WTC11 (cell line): ENCODE measurements around the gene UGT2B7. TPM values are rescaled to one million over a fixed set of nuclear protein-coding genes. Genes with fewer than 3 reads are reported as not detected.
"Not testable (repeated sequence)": the region's sequence is repeated elsewhere in the genome, so short reads cannot be mapped to it uniquely, and the experiment has no call there.

Experiments
- ATAC-seq: fragments of 200-7000 bp; cut with Tn5 transposase; 2 replicates; pipeline ENCODE4 v1.10.0; 2021; ENCODE audit warnings: mild to moderate bottlenecking, moderate library complexity
- CTCF ChIA-PET: fragments of 300-600 bp; sonication (Branson Sonifier 250); formaldehyde crosslinking; loops from one replicate; lab custom pipeline; 2021; ENCODE audit warnings: antibody characterized with exemption; lab: Charles Lee
- POLR2A ChIA-PET: fragments of 350-600 bp; sonication (Branson Sonifier 250); formaldehyde crosslinking; loops from one replicate; lab custom pipeline; 2021; ENCODE audit warnings: antibody characterized with exemption; lab: Charles Lee
- DNase-seq: peaks from one replicate; pipeline ENCODE4 v3.0.0; 2021; ENCODE audit warnings: low spot score
- H3K27ac Mint-ChIP-seq: 2 replicates; pipeline ENCODE4 v1.8.0; 2021; ENCODE audit warnings: mixed read lengths
- H3K27me3 Mint-ChIP-seq: 2 replicates; pipeline ENCODE4 v1.8.0; 2021; ENCODE audit warnings: low read depth, mild to moderate bottlenecking, moderate library complexity, mixed read lengths
- H3K36me3 Mint-ChIP-seq: 2 replicates; pipeline ENCODE4 v1.8.0; 2021; ENCODE audit warnings: mixed read lengths
- H3K4me1 Mint-ChIP-seq: 2 replicates; pipeline ENCODE4 v1.8.0; 2022; ENCODE audit warnings: mixed read lengths
- H3K4me3 Mint-ChIP-seq: 2 replicates; pipeline ENCODE4 v1.8.0; 2021; ENCODE audit warnings: mild to moderate bottlenecking, moderate library complexity, mixed read lengths
- H3K9me3 Mint-ChIP-seq: 2 replicates; pipeline ENCODE4 v1.8.0; 2021; ENCODE audit warnings: mixed read lengths
- CBFB ChIP-seq: sonication (generic); formaldehyde crosslinking; IDR thresholded peaks from 2 replicates; pipeline ENCODE4 v1.8.1; 2022; ENCODE audit warnings: mild to moderate bottlenecking, low read depth, missing genetic modification reagents
- JAZF1 ChIP-seq: fragments of 250-450 bp; sonication (Bioruptor Pico); IDR thresholded peaks from 2 replicates; pipeline ENCODE4 v1.9.0; 2021; ENCODE audit warnings: moderate library complexity, mild to moderate bottlenecking, inconsistent platforms
- MXD4 ChIP-seq: fragments of 250-450 bp; sonication (Bioruptor Pico); IDR thresholded peaks from 2 replicates; pipeline ENCODE4 v1.8.0; 2021; ENCODE audit warnings: mild to moderate bottlenecking, moderate library complexity, borderline replicate concordance
- MYBL2 ChIP-seq: sonication (generic); formaldehyde crosslinking; IDR thresholded peaks from 2 replicates; pipeline ENCODE4 v1.8.1; 2023; ENCODE audit warnings: mild to moderate bottlenecking, moderate library complexity, missing genetic modification reagents
- ZNF121 ChIP-seq: sonication (generic); formaldehyde crosslinking; IDR thresholded peaks from 2 replicates; pipeline ENCODE4 v1.8.0; 2023; ENCODE audit warnings: missing genetic modification reagents
- ZNF232 ChIP-seq: sonication (generic); formaldehyde crosslinking; IDR thresholded peaks from 2 replicates; pipeline ENCODE4 v1.8.0; 2022; ENCODE audit warnings: mild to moderate bottlenecking, missing genetic modification reagents
- ZNF416 ChIP-seq: fragments of 250-450 bp; sonication (Bioruptor Pico); IDR thresholded peaks from 2 replicates; pipeline ENCODE4 v1.9.0; 2021; ENCODE audit warnings: mild to moderate bottlenecking, inconsistent platforms
- total RNA-seq: library from RNA; stranded (reverse); gene quantifications from 3 replicates; pipeline ENCODE4 v1.2.3, GENCODE V29; 2021
- TF ChIP-seq, protein P1 (sequence below): sonication (generic); formaldehyde crosslinking; IDR thresholded peaks from 2 replicates; pipeline ENCODE4 v1.8.1; 2023; ENCODE audit warnings: mild to moderate bottlenecking, missing genetic modification reagents, moderate library complexity
- TF ChIP-seq, protein P2 (sequence below): fragments of 250-450 bp; sonication (Bioruptor Pico); IDR thresholded peaks from 2 replicates; pipeline ENCODE4 v1.9.0; 2021; ENCODE audit warnings: mild to moderate bottlenecking
- TF ChIP-seq, protein P3 (sequence below): fragments of 250-450 bp; sonication (Bioruptor Pico); IDR thresholded peaks from 2 replicates; pipeline ENCODE4 v1.8.0; 2021; ENCODE audit warnings: mild to moderate bottlenecking
- TF ChIP-seq, protein P4 (sequence below): sonication (generic); formaldehyde crosslinking; IDR thresholded peaks from 2 replicates; pipeline ENCODE4 v1.8.0; 2022; ENCODE audit warnings: mild to moderate bottlenecking, missing genetic modification reagents
- TF ChIP-seq, protein P5 (sequence below): sonication (generic); formaldehyde crosslinking; IDR thresholded peaks from 2 replicates; pipeline ENCODE4 v1.8.1; 2022; ENCODE audit warnings: mild to moderate bottlenecking, moderate library complexity, missing genetic modification reagents
- TF ChIP-seq, protein P6 (sequence below): sonication (generic); formaldehyde crosslinking; IDR thresholded peaks from 2 replicates; pipeline ENCODE4 v1.8.1; 2023; ENCODE audit warnings: mild to moderate bottlenecking, missing genetic modification reagents
- TF ChIP-seq, protein P7 (sequence below): sonication (generic); formaldehyde crosslinking; IDR thresholded peaks from 2 replicates; pipeline ENCODE4 v1.8.0; 2023; ENCODE audit warnings: mild to moderate bottlenecking, missing genetic modification reagents

Gene UGT2B7
- total RNA-seq, 1 experiment from 2014 or later, result not detected

DNA sequence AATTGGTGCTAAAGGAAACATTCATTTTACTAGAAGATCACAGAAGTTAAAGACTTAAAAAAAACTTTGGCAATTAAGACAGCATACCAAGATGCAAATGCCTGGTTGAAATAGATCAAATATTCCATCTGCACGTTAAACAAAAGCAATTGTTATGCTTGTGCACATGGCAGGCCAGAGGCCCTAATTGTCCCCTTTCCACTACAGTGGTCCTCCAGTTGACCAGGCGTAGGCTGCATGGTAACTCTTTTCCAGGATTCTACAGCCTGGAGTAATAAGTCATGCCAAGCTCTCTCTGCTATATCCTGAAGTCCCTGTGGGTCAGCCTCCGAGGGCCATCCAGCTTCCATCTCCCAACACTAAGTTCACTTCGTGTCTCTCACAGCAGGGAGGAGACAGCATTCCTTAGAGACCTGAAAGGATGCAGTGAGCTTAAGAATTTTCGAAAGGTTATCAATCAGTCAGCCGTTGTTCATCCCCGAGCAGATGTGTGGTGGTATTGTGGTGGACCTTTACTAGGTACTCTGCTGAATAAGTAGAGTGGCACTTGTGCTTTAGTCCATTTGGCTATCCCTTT is 42.9 kb upstream of the UGT2B7 start:
- H3K36me3 Mint-ChIP-seq, H3K4me3 Mint-ChIP-seq, POLR2A ChIA-PET, H3K9me3 Mint-ChIP-seq, ATAC-seq, H3K27me3 Mint-ChIP-seq, CTCF ChIA-PET, H3K27ac Mint-ChIP-seq: not testable (repeated sequence)
- H3K4me1 Mint-ChIP-seq, result peaks cover 41% of the 10 kb centered on the region
- DNase-seq, result peak; percentile 18

DNA sequence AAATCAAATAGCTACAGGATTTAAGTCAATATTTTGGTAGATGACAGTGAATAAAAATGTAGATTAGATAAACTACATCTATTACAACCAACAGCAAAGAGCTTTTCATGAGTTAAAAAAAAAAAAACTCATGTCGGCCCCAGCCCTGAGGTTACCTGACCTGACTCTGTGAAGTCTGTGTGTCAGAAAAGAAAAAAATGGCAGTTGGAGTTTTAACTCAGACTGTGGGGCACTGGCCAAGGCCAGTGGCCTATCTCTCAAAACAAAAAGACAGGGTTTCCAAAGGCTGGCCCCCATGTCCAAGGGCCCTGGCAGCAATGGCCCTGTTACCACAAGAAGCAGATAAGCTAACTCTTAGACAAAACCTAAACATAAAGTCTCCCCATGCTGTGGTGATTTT is 42.2 kb upstream of the UGT2B7 start:
- POLR2A ChIA-PET, ATAC-seq, H3K9me3 Mint-ChIP-seq, DNase-seq, H3K36me3 Mint-ChIP-seq, CTCF ChIA-PET, H3K27me3 Mint-ChIP-seq, H3K27ac Mint-ChIP-seq, H3K4me3 Mint-ChIP-seq: not testable (repeated sequence)
- peaks cover 47% of the 10 kb centered on the region for H3K4me1 Mint-ChIP-seq

DNA sequence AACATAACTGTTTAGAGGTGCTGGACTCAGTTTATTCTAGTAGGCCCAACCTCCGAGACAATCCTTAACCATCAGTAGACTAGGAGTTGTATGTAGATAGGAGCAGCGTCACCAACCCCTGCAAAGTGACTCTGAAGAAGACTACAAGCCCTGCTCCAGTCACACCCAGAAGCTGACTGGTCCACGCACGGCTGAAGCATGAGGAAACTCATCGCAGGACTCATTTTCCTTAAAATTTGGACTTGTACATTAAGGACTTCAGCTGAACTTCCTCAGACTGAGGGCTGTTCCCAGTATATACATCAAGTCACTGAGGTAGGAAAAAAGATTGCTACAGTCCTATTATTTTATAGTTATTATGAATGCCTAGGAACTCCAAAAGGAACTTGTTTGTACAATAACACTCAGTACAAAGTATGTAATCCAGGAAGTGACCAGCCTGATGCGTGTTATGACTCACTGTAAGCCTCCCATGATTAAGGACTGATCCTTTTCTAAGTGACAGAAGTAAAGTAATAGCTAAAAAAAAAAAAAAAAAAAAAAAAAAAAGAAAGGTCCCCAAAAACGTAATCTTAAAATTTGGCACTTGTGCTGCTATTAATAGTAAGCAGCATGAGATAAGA is 41.6 kb upstream of the UGT2B7 start:
- Mint-ChIP-seq H3K9me3 (no peaks in the 10 kb centered on the region), H3K36me3 (no peaks in the 10 kb centered on the region), H3K4me3 (no peak overlapping the region), H3K27ac (no peak overlapping the region), H3K27me3 (no peaks in the 10 kb centered on the region), H3K4me1 (peaks cover 50% of the 10 kb centered on the region)
- DNase-seq (no peak), ATAC-seq (no peak)
- ChIA-PET POLR2A (interaction anchor here (0.6 kb wide), 1 partner anchor 150 kb away, joined by 3 read pairs; no protein-coding TSS in a partner anchor), CTCF (no interaction called here)
- TF ChIP-seq ZNF416, result no peak
- TF ChIP-seq, protein P1, sequence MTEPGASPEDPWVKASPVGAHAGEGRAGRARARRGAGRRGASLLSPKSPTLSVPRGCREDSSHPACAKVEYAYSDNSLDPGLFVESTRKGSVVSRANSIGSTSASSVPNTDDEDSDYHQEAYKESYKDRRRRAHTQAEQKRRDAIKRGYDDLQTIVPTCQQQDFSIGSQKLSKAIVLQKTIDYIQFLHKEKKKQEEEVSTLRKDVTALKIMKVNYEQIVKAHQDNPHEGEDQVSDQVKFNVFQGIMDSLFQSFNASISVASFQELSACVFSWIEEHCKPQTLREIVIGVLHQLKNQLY (CRISPR knock-in tag), result no peak
- no peak for TF ChIP-seq ZNF121 (CRISPR knock-in tag)
- TF ChIP-seq, protein P2, sequence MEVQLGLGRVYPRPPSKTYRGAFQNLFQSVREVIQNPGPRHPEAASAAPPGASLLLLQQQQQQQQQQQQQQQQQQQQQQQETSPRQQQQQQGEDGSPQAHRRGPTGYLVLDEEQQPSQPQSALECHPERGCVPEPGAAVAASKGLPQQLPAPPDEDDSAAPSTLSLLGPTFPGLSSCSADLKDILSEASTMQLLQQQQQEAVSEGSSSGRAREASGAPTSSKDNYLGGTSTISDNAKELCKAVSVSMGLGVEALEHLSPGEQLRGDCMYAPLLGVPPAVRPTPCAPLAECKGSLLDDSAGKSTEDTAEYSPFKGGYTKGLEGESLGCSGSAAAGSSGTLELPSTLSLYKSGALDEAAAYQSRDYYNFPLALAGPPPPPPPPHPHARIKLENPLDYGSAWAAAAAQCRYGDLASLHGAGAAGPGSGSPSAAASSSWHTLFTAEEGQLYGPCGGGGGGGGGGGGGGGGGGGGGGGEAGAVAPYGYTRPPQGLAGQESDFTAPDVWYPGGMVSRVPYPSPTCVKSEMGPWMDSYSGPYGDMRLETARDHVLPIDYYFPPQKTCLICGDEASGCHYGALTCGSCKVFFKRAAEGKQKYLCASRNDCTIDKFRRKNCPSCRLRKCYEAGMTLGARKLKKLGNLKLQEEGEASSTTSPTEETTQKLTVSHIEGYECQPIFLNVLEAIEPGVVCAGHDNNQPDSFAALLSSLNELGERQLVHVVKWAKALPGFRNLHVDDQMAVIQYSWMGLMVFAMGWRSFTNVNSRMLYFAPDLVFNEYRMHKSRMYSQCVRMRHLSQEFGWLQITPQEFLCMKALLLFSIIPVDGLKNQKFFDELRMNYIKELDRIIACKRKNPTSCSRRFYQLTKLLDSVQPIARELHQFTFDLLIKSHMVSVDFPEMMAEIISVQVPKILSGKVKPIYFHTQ (CRISPR knock-in tag), result no peak
- TF ChIP-seq CBFB, result no peak
- no peak for TF ChIP-seq MXD4 (CRISPR knock-in tag)
- TF ChIP-seq MYBL2 (CRISPR knock-in tag), result no peak
- TF ChIP-seq, protein P3, sequence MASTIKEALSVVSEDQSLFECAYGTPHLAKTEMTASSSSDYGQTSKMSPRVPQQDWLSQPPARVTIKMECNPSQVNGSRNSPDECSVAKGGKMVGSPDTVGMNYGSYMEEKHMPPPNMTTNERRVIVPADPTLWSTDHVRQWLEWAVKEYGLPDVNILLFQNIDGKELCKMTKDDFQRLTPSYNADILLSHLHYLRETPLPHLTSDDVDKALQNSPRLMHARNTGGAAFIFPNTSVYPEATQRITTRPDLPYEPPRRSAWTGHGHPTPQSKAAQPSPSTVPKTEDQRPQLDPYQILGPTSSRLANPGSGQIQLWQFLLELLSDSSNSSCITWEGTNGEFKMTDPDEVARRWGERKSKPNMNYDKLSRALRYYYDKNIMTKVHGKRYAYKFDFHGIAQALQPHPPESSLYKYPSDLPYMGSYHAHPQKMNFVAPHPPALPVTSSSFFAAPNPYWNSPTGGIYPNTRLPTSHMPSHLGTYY (CRISPR knock-in tag), result no peak
- no peak for TF ChIP-seq JAZF1 (CRISPR knock-in tag)

DNA sequence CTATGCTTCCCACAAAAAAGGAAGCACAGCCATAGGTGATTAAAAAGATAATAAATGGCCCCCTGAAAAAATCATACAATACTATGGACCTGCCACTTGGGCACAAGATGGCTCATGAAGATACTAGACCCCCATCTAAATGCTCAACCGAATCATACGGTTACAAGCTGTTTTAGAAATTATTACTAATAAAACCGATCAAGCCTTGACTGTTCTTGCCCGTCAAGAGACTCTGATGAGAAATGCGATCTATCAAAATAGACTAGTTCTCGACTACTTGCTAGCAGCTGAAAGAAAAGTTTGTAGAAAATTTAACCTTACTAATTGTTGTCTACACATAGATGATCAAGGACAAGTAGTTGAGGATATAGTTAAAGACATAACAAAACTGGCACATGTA is 40.1 kb upstream of the UGT2B7 start:
- Mint-ChIP-seq H3K27me3 (no peaks in the 10 kb centered on the region), H3K4me1 (peaks cover 47% of the 10 kb centered on the region), H3K27ac (no peak overlapping the region), H3K36me3 (no peaks in the 10 kb centered on the region), H3K4me3 (no peak overlapping the region), H3K9me3 (no peaks in the 10 kb centered on the region)
- CTCF ChIA-PET, result no interaction called here
- no peak for DNase-seq
- ATAC-seq, result no peak
- POLR2A ChIA-PET, result no interaction called here
- TF ChIP-seq, protein P4, sequence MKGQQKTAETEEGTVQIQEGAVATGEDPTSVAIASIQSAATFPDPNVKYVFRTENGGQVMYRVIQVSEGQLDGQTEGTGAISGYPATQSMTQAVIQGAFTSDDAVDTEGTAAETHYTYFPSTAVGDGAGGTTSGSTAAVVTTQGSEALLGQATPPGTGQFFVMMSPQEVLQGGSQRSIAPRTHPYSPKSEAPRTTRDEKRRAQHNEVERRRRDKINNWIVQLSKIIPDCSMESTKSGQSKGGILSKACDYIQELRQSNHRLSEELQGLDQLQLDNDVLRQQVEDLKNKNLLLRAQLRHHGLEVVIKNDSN (CRISPR knock-in tag), result no peak
- TF ChIP-seq, protein P5, sequence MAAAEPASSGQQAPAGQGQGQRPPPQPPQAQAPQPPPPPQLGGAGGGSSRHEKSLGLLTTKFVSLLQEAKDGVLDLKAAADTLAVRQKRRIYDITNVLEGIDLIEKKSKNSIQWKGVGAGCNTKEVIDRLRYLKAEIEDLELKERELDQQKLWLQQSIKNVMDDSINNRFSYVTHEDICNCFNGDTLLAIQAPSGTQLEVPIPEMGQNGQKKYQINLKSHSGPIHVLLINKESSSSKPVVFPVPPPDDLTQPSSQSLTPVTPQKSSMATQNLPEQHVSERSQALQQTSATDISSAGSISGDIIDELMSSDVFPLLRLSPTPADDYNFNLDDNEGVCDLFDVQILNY (CRISPR knock-in tag), result no peak
- TF ChIP-seq, protein P6, sequence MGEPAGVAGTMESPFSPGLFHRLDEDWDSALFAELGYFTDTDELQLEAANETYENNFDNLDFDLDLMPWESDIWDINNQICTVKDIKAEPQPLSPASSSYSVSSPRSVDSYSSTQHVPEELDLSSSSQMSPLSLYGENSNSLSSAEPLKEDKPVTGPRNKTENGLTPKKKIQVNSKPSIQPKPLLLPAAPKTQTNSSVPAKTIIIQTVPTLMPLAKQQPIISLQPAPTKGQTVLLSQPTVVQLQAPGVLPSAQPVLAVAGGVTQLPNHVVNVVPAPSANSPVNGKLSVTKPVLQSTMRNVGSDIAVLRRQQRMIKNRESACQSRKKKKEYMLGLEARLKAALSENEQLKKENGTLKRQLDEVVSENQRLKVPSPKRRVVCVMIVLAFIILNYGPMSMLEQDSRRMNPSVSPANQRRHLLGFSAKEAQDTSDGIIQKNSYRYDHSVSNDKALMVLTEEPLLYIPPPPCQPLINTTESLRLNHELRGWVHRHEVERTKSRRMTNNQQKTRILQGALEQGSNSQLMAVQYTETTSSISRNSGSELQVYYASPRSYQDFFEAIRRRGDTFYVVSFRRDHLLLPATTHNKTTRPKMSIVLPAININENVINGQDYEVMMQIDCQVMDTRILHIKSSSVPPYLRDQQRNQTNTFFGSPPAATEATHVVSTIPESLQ (CRISPR knock-in tag), result no peak
- TF ChIP-seq ZNF232 (CRISPR knock-in tag) (no peak), MYBL2 (CRISPR knock-in tag) (no peak)
- TF ChIP-seq, protein P7, sequence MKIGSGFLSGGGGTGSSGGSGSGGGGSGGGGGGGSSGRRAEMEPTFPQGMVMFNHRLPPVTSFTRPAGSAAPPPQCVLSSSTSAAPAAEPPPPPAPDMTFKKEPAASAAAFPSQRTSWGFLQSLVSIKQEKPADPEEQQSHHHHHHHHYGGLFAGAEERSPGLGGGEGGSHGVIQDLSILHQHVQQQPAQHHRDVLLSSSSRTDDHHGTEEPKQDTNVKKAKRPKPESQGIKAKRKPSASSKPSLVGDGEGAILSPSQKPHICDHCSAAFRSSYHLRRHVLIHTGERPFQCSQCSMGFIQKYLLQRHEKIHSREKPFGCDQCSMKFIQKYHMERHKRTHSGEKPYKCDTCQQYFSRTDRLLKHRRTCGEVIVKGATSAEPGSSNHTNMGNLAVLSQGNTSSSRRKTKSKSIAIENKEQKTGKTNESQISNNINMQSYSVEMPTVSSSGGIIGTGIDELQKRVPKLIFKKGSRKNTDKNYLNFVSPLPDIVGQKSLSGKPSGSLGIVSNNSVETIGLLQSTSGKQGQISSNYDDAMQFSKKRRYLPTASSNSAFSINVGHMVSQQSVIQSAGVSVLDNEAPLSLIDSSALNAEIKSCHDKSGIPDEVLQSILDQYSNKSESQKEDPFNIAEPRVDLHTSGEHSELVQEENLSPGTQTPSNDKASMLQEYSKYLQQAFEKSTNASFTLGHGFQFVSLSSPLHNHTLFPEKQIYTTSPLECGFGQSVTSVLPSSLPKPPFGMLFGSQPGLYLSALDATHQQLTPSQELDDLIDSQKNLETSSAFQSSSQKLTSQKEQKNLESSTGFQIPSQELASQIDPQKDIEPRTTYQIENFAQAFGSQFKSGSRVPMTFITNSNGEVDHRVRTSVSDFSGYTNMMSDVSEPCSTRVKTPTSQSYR, result no peak
- TF ChIP-seq, protein P1 (CRISPR knock-in tag), result no peak
